Endothelial cell (in vitro differentiated cells): ENCODE results near the gene STAG1. TPM values are rescaled to one million over a fixed set of nuclear protein-coding genes. Genes with fewer than 3 reads are reported as not detected.

Source experiments
- DNase-seq: peaks from one replicate; pipeline ENCODE4 v3.0.0; 2021; ENCODE audit warnings: low spot score
- H3K27ac Mint-ChIP-seq: one replicate; pipeline ENCODE4 v1.8.0; 2021; ENCODE audit warnings: mixed read lengths, inconsistent platforms; ENCODE audit not compliant: unreplicated experiment
- H3K27me3 Mint-ChIP-seq: one replicate; pipeline ENCODE4 v1.8.0; 2021; ENCODE audit warnings: mild to moderate bottlenecking, moderate library complexity, mixed read lengths, inconsistent platforms; ENCODE audit not compliant: unreplicated experiment
- H3K36me3 Mint-ChIP-seq: one replicate; pipeline ENCODE4 v1.8.0; 2021; ENCODE audit warnings: mild to moderate bottlenecking, low read depth, mixed read lengths, inconsistent platforms; ENCODE audit not compliant: unreplicated experiment
- H3K4me1 Mint-ChIP-seq: one replicate; pipeline ENCODE4 v1.8.0; 2021; ENCODE audit warnings: mild to moderate bottlenecking, mixed read lengths, inconsistent platforms; ENCODE audit not compliant: unreplicated experiment
- H3K4me3 Mint-ChIP-seq: one replicate; pipeline ENCODE4 v1.8.0; 2021; ENCODE audit warnings: mild to moderate bottlenecking, mixed read lengths, inconsistent platforms; ENCODE audit not compliant: unreplicated experiment
- H3K9me3 Mint-ChIP-seq: one replicate; pipeline ENCODE4 v1.8.0; 2021; ENCODE audit warnings: mixed read lengths, inconsistent platforms; ENCODE audit not compliant: unreplicated experiment
- total RNA-seq: library from RNA; stranded (reverse); fragmentation: NEBNext Ultra II Directional; extraction: Animal tissue kit (Norgen Biotek cat#: 25700); gene quantifications from one replicate; pipeline ENCODE4 v1.2.1, GENCODE V29; 2021; ENCODE audit not compliant: unreplicated experiment
- TF ChIP-seq, protein P1 (sequence below): fragments of 200-600 bp; sonication (generic); IDR thresholded peaks from one replicate; pipeline ENCODE4 v1.5.0; 2021; ENCODE audit warnings: antibody characterized with exemption; ENCODE audit not compliant: unreplicated experiment

The STAG1 gene
- total RNA-seq, 1 donor from 2014 or later = 30.0 TPM

DNA sequence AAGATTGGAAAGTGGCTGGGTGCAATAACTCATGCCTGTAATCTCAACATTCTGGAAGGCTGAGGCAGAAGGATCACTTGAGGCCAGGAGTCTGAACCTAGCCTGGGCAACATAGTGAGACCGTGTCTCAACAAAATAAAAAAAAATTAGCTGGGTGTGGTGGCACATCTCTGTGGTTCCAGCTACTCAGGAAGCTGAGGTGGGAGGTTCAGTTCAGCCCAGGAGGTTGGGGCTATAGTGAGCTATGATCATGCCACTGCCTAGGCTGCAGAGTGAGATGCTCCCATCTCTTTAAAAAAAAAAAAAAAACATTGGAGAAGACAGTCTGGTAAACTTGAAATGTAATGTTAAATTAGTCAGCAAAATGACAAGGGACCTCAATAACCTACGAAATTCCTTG, 57.9 kb downstream of the STAG1 start:
- Mint-ChIP-seq H3K36me3 (peaks cover 16% of the 10 kb centered on the region), H3K27me3 (peaks cover 2% of the 10 kb centered on the region), H3K27ac (no peak overlapping the region), H3K4me1 (peaks cover 3% of the 10 kb centered on the region), H3K9me3 (no peaks in the 10 kb centered on the region), H3K4me3 (no peak overlapping the region)
- no peak for DNase-seq
- TF ChIP-seq, protein P1, sequence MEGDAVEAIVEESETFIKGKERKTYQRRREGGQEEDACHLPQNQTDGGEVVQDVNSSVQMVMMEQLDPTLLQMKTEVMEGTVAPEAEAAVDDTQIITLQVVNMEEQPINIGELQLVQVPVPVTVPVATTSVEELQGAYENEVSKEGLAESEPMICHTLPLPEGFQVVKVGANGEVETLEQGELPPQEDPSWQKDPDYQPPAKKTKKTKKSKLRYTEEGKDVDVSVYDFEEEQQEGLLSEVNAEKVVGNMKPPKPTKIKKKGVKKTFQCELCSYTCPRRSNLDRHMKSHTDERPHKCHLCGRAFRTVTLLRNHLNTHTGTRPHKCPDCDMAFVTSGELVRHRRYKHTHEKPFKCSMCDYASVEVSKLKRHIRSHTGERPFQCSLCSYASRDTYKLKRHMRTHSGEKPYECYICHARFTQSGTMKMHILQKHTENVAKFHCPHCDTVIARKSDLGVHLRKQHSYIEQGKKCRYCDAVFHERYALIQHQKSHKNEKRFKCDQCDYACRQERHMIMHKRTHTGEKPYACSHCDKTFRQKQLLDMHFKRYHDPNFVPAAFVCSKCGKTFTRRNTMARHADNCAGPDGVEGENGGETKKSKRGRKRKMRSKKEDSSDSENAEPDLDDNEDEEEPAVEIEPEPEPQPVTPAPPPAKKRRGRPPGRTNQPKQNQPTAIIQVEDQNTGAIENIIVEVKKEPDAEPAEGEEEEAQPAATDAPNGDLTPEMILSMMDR = no peak

DNA sequence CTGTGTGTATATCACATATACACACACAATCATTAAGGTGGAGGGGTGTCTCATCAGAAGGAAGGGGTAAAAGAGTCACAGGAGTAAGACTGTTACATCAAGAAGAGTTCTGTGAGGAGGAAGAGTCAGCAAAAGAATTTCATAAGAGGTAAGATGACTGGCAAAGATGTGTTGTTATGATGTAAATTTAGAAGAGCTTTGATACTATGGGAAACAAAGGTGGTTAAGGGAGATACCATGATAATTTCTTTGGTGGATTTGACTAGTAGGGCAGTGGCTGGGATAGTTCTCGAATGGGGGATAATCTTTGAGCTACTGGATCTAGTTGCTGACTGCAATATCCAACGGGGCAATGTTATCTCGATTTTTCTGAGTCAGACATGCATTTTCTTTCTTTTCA, 61.6 kb downstream of the STAG1 start:
- Mint-ChIP-seq H3K27ac (no peak overlapping the region), H3K27me3 (peaks cover 2% of the 10 kb centered on the region), H3K36me3 (peaks cover 12% of the 10 kb centered on the region), H3K4me3 (no peak overlapping the region), H3K9me3 (no peaks in the 10 kb centered on the region), H3K4me1 (no peaks in the 10 kb centered on the region)
- no peak for DNase-seq
- TF ChIP-seq, protein P1 = no peak

DNA sequence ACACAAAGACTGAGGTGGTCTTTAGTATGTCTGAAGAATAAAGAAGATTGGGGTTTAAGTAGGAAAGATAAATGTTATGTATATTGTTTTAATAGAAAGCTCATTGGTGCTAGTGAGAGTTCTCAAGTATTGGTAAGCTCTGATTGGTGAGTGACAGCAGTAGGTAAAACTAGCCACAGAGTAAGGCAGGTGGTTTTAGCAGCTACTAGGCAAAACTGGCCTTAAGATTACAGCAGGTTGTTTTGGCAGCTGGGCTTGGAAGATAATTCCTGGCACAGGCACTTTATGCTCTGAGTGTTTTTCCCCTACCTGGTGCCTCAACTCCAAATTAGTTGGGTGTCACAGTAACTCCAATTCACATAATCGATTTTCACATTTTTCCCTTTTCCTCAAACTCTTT, 66.3 kb downstream of the STAG1 start:
- Mint-ChIP-seq H3K27me3 (peaks cover 3% of the 10 kb centered on the region), H3K4me3 (no peak overlapping the region), H3K27ac (no peak overlapping the region), H3K9me3 (no peaks in the 10 kb centered on the region), H3K4me1 (no peaks in the 10 kb centered on the region), H3K36me3 (no peaks in the 10 kb centered on the region)
- TF ChIP-seq, protein P1 = no peak
- DNase-seq = no peak

DNA sequence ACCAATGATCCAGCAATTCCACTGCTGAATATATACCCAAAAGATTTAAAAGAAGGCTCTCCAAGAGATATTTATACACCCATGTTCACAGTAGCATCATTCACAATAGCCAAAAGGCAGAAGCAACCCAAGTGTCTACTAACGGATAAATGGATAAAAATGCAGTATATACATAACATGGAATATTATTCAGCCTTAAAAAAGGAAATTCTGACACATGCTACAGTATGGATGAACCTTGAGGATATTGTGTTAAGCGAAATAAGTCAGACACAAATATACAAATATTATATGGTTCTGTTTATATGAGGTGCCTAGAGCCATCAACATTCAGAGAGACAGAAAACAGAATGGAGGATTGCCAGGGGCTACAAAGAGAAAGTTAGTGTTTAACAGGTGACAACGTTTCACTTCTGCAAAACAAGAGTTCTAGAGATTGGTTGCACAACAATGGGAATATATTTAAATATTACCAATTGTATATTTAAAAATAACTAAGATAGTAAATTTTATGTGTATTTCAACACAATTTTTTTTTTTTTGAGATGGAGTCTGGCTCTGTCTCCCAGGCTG, 69.4 kb downstream of the STAG1 start:
- no peak for DNase-seq
- TF ChIP-seq, protein P1 = no peak
- H3K27ac Mint-ChIP-seq = no peak overlapping the region
- H3K27me3 Mint-ChIP-seq = peaks cover 1% of the 10 kb centered on the region
- no peak overlapping the region for H3K4me3 Mint-ChIP-seq
- H3K9me3 Mint-ChIP-seq = no peaks in the 10 kb centered on the region
- H3K4me1 Mint-ChIP-seq = no peaks in the 10 kb centered on the region
- H3K36me3 Mint-ChIP-seq = no peaks in the 10 kb centered on the region

DNA sequence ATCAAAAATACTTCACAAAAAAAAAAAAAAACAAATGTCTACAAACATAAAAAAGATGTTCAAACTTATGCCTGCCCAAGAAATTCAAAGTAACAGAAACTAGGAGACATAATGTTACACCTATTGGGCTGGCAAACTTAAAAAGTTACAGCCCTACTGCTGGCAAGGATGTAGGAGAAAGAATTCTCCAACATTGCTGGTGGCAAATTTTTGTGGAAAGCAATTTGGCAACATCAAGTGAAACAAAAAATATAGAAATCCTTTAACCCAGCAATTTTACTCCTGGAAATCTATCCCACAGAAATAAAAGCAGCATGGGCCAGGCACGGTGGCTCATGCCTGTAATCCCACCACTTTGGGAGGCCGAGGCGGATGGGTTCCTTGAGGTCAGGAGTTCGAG, 73.2 kb downstream of the STAG1 start:
- peaks cover 1% of the 10 kb centered on the region for H3K27me3 Mint-ChIP-seq
- no peaks in the 10 kb centered on the region for H3K36me3 Mint-ChIP-seq
- TF ChIP-seq, protein P1 = no peak
- H3K4me1 Mint-ChIP-seq = no peaks in the 10 kb centered on the region
- H3K9me3 Mint-ChIP-seq = no peaks in the 10 kb centered on the region
- H3K4me3 Mint-ChIP-seq = no peak overlapping the region
- H3K27ac Mint-ChIP-seq = no peak overlapping the region
- no peak for DNase-seq
